ENCODE data around the gene RNF212.

GRCh38 chr4:1058997-1059665 lies 54.2 kb downstream of the RNF212 start:
- no peak for TF ChIP-seq POLR2A (IDR thresholded peaks at IDR 0.05)
- TF ChIP-seq CTCF (IDR thresholded peaks at IDR 0.05 in 4 of 5, conservative IDR thresholded peaks at IDR 0.05 in 1 of 5), result no peak
